H9 (cell line): ENCODE data around the gene PLEKHN1. TPM values are rescaled to one million over a fixed set of nuclear protein-coding genes. Genes with fewer than 3 reads are reported as not detected.
"Not testable (repeated sequence)": the region's sequence is repeated elsewhere in the genome, so short reads cannot be mapped to it uniquely, and the experiment has no call there.

Source experiments
- DNase-seq: peaks from one replicate; pipeline ENCODE4 v3.0.0-alpha.2; 2017
- H2AFZ ChIP-seq: one replicate; pipeline ENCODE4 v1.6.1; 2013; ENCODE audit warnings: mild to moderate bottlenecking, low read length, control low read depth, moderate library complexity
- H2AK5ac ChIP-seq: 2 replicates; pipeline ENCODE4 v1.6.1; 2013; ENCODE audit warnings: low read length, control low read depth, mixed read lengths; ENCODE audit not compliant: insufficient read length
- H2BK120ac ChIP-seq: one replicate; pipeline ENCODE4 v1.6.1; 2013; ENCODE audit warnings: low read depth, mild to moderate bottlenecking, low read length, control low read depth, inconsistent platforms; ENCODE audit not compliant: poor library complexity, severe bottlenecking
- H2BK12ac ChIP-seq: 2 replicates; pipeline ENCODE4 v1.6.1; 2013; ENCODE audit warnings: low read length, control low read depth, mixed read lengths, low read depth; ENCODE audit not compliant: insufficient read length
- H2BK15ac ChIP-seq: 2 replicates; pipeline ENCODE4 v1.6.1; 2013; ENCODE audit warnings: low read depth, low read length, control low read depth
- H2BK20ac ChIP-seq: one replicate; pipeline ENCODE4 v1.6.1; 2013; ENCODE audit warnings: low read depth, mild to moderate bottlenecking, low read length, control low read depth, inconsistent platforms; ENCODE audit not compliant: poor library complexity, severe bottlenecking
- H2BK5ac ChIP-seq: 2 replicates; pipeline ENCODE4 v1.6.1; 2013; ENCODE audit warnings: low read length, control low read depth, mixed read lengths; ENCODE audit not compliant: insufficient read length
- H3K14ac ChIP-seq: 2 replicates; pipeline ENCODE4 v1.6.1; 2013; ENCODE audit warnings: low read length, control low read depth; ENCODE audit not compliant: insufficient read depth
- H3K18ac ChIP-seq: 2 replicates; pipeline ENCODE4 v1.6.1; 2013; ENCODE audit warnings: low read depth, mild to moderate bottlenecking, mixed read lengths, low read length, control low read depth; ENCODE audit not compliant: insufficient read length
- H3K23ac ChIP-seq: 2 replicates; pipeline ENCODE4 v1.6.1; 2013; ENCODE audit warnings: low read length, control low read depth, mixed read lengths, low read depth; ENCODE audit not compliant: insufficient read length
- H3K23me2 ChIP-seq: 2 replicates; pipeline ENCODE4 v1.6.1; 2013; ENCODE audit warnings: low read depth, mild to moderate bottlenecking, mixed read lengths, low read length, control low read depth; ENCODE audit not compliant: insufficient read length, poor library complexity, severe bottlenecking
- H3K27ac ChIP-seq: 2 replicates; pipeline ENCODE4 v1.5.1; 2013; ENCODE audit warnings: low read length, control low read depth, mixed read lengths, low read depth; ENCODE audit not compliant: insufficient read length
- H3K27me3 ChIP-seq: 2 replicates; pipeline ENCODE4 v1.6.1; 2013; ENCODE audit warnings: low read length, control low read depth, inconsistent platforms; ENCODE audit not compliant: insufficient read depth
- H3K4ac ChIP-seq: 2 replicates; pipeline ENCODE4 v1.6.1; 2013; ENCODE audit warnings: low read depth, mild to moderate bottlenecking, control low read depth, inconsistent platforms, low read length, moderate library complexity
- H3K4me1 ChIP-seq: 2 replicates; pipeline ENCODE4 v1.6.1; 2013; ENCODE audit warnings: low read length, control low read depth, inconsistent platforms; ENCODE audit not compliant: insufficient read depth
- H3K4me2 ChIP-seq: 2 replicates; pipeline ENCODE4 v1.6.1; 2013; ENCODE audit warnings: low read length, control low read depth, mixed read lengths; ENCODE audit not compliant: insufficient read length, insufficient read depth
- H3K56ac ChIP-seq: 2 replicates; pipeline ENCODE4 v1.6.1; 2013; ENCODE audit warnings: low read depth, mild to moderate bottlenecking, mixed read lengths, low read length, control low read depth; ENCODE audit not compliant: insufficient read length
- H3K79me1 ChIP-seq: 2 replicates; pipeline ENCODE4 v1.6.1; 2013; ENCODE audit warnings: low read depth, mild to moderate bottlenecking, moderate library complexity, low read length, control low read depth, inconsistent platforms; ENCODE audit not compliant: insufficient read depth, poor library complexity, severe bottlenecking
- H3K79me2 ChIP-seq: 2 replicates; pipeline ENCODE4 v1.6.1; 2013; ENCODE audit warnings: low read length, control low read depth, inconsistent platforms; ENCODE audit not compliant: insufficient read depth
- H3K9ac ChIP-seq: 2 replicates; pipeline ENCODE4 v1.6.1; 2013; ENCODE audit warnings: low read length, control low read depth, mixed read lengths; ENCODE audit not compliant: insufficient read length; ENCODE audit errors: extremely low read depth
- H3K9me3 ChIP-seq: one replicate; pipeline ENCODE4 v1.6.1; 2013; ENCODE audit warnings: low read depth, low read length, inconsistent platforms; ENCODE audit not compliant: control insufficient read depth
- H3T11ph ChIP-seq: one replicate; pipeline ENCODE4 v1.6.1; 2013; ENCODE audit warnings: mild to moderate bottlenecking, low read length, control low read depth, inconsistent platforms
- H4K20me1 ChIP-seq: one replicate; pipeline ENCODE4 v1.6.1; 2013; ENCODE audit not compliant: control insufficient read depth, insufficient read length, insufficient read depth
- H4K5ac ChIP-seq: 2 replicates; pipeline ENCODE4 v1.6.1; 2013; ENCODE audit warnings: low read depth, mild to moderate bottlenecking, mixed read lengths, low read length, control low read depth; ENCODE audit not compliant: insufficient read length
- H4K8ac ChIP-seq: replicated peaks from 2 replicates; pipeline ENCODE4 v1.6.1; 2013; ENCODE audit warnings: low read length, control low read depth, mixed read lengths, low read depth; ENCODE audit not compliant: insufficient read length
- H4K91ac ChIP-seq: 2 replicates; pipeline ENCODE4 v1.6.1; 2013; ENCODE audit warnings: low read depth, mild to moderate bottlenecking, moderate library complexity, mixed read lengths, low read length, control low read depth; ENCODE audit not compliant: insufficient read length
- H3K27ac Mint-ChIP-seq, 3 experiments: 2 replicates in 2 of 3; 3 replicates in 1 of 3; pipeline ENCODE4 v1.8.0; 2020 to 2021; ENCODE audit warnings: mixed read lengths in 3 of 3, mild to moderate bottlenecking in 1 of 3, moderate library complexity in 1 of 3
- H3K27me3 Mint-ChIP-seq: 2 replicates; pipeline ENCODE4 v1.8.0; 2021; ENCODE audit warnings: low read depth, mild to moderate bottlenecking, moderate library complexity, mixed read lengths
- H3K36me3 Mint-ChIP-seq, 3 experiments: 2 replicates in 2 of 3; 3 replicates in 1 of 3; pipeline ENCODE4 v1.8.0; 2020 to 2021; ENCODE audit warnings: low read depth in 3 of 3, mixed read lengths in 3 of 3; ENCODE audit not compliant: insufficient read depth in 1 of 3
- H3K4me1 Mint-ChIP-seq, 2 experiments: 2 replicates each; pipeline ENCODE4 v1.8.0; 2020; ENCODE audit warnings: mixed read lengths in 2 of 2
- H3K4me3 Mint-ChIP-seq, 2 experiments: 2 replicates in 1 of 2; 3 replicates in 1 of 2; pipeline ENCODE4 v1.8.0; 2020 to 2021; ENCODE audit warnings: mild to moderate bottlenecking in 2 of 2, mixed read lengths in 2 of 2, moderate library complexity in 1 of 2
- H3K9me3 Mint-ChIP-seq, 2 experiments: 2 replicates in 1 of 2; 3 replicates in 1 of 2; pipeline ENCODE4 v1.8.0; 2020; ENCODE audit warnings: mild to moderate bottlenecking in 2 of 2, mixed read lengths in 2 of 2, moderate library complexity in 1 of 2
- CTCF ChIP-seq: fragments of 200-600 bp; sonication (generic); conservative IDR thresholded peaks from 3 replicates; pipeline ENCODE4 v1.8.0; 2021; ENCODE audit warnings: antibody characterized with exemption, mild to moderate bottlenecking
- WGBS: extraction: QIAGEN DNeasy Blood & Tissue Kit; methylation state at CpG from one replicate; pipeline ENCODE4 v1.1.7; 2013; ENCODE audit warnings: missing lambda C conversion rate, low lambda C conversion rate, mixed read lengths; ENCODE audit not compliant: insufficient read length; ENCODE audit errors: extremely low coverage; 5-methylcytosine and 5-hydroxymethylcytosine counted together
- total RNA-seq: library from RNA; stranded (reverse); gene quantifications from 2 replicates; pipeline ENCODE4 v1.2.1, GENCODE V29; 2021

PLEKHN1 gene
- total RNA-seq, 1 experiment from 2014 or later: 3.0 TPM

- Histone ChIP-seq H2AFZ (no peak overlapping the region), H2BK12ac (no peak overlapping the region), H3K9ac (no peak overlapping the region)
These were observed 9.8 kb downstream of the PLEKHN1 start for GRCh38 chr1:975896-976683.

GRCh38 chr1:976791-977190 is 10.5 kb downstream of the PLEKHN1 start:
- not testable (repeated sequence) for H2BK5ac ChIP-seq, H2BK20ac ChIP-seq, H3K4me3 Mint-ChIP-seq, H3K56ac ChIP-seq, H3K4me1 Mint-ChIP-seq, H3K79me2 ChIP-seq, H3K4ac ChIP-seq, H3K27me3 ChIP-seq, H3K4me1 ChIP-seq, DNase-seq, H3K9me3 ChIP-seq, H4K20me1 ChIP-seq, H2BK120ac ChIP-seq, H3K9me3 Mint-ChIP-seq, H2BK15ac ChIP-seq, H3K9ac ChIP-seq, H3K27ac Mint-ChIP-seq, H2AK5ac ChIP-seq, H2BK12ac ChIP-seq, H3K79me1 ChIP-seq, H2AFZ ChIP-seq, H3K23ac ChIP-seq, H3K14ac ChIP-seq, H3K27ac ChIP-seq, H4K5ac ChIP-seq, H3K23me2 ChIP-seq, H3K18ac ChIP-seq, H4K91ac ChIP-seq, H4K8ac ChIP-seq, H3K4me2 ChIP-seq, H3K36me3 Mint-ChIP-seq, H3T11ph ChIP-seq
- peaks cover 48% of the 10 kb centered on the region for H3K27me3 Mint-ChIP-seq
- WGBS: no CpG with 5 or more reads among the region's 39 CpGs

More at GRCh38 chr1:975896-976683, 9.8 kb downstream of the PLEKHN1 start:
- H4K91ac ChIP-seq: no peak overlapping the region
- peak; percentile 78 for TF ChIP-seq CTCF
- no peak overlapping the region for H4K5ac ChIP-seq
- H3T11ph ChIP-seq: no peak overlapping the region
- H3K27ac ChIP-seq: no peak overlapping the region
- no peak overlapping the region for H3K27ac Mint-ChIP-seq
- no peak overlapping the region for H2BK20ac ChIP-seq
- no peaks in the 10 kb centered on the region for H3K79me1 ChIP-seq
- peak overlapping the region; percentile 6 for H3K4me2 ChIP-seq
- no peak overlapping the region for H2BK15ac ChIP-seq
- no peak overlapping the region for H3K14ac ChIP-seq
- peak overlapping the region in 1 of 2 experiments; percentile 26; a peak in 2 of 5 replicates for H3K4me3 Mint-ChIP-seq
- H3K9me3 ChIP-seq: no peaks in the 10 kb centered on the region
- no peak overlapping the region for H3K4ac ChIP-seq
- H3K27me3 Mint-ChIP-seq: peaks cover 46% of the 10 kb centered on the region
- H3K56ac ChIP-seq: no peak overlapping the region
- H4K8ac ChIP-seq: no peak overlapping the region
- H3K23me2 ChIP-seq: no peaks in the 10 kb centered on the region
- no peaks in the 10 kb centered on the region for H3K4me1 ChIP-seq
- H3K36me3 Mint-ChIP-seq: peaks cover 0 to 6% (median 4%) of the 10 kb centered on the region in 3 experiments; a peak in 4 of 7 replicates
- WGBS: no CpG with 5 or more reads among the region's 40 CpGs
- H3K23ac ChIP-seq: no peak overlapping the region
- H3K27me3 ChIP-seq: no peaks in the 10 kb centered on the region; the same call in 1 of the 2 replicates
- H3K9me3 Mint-ChIP-seq: peaks cover 4 to 6% of the 10 kb centered on the region in 2 experiments
- no peaks in the 10 kb centered on the region for H3K79me2 ChIP-seq
- no peaks in the 10 kb centered on the region for H4K20me1 ChIP-seq
- peak; percentile 93 for DNase-seq
- H3K4me1 Mint-ChIP-seq: peaks cover 5 to 9% of the 10 kb centered on the region in 2 experiments; a peak in 3 of 4 replicates
- no peak overlapping the region for H2BK120ac ChIP-seq
- H2BK5ac ChIP-seq: no peak overlapping the region
- H3K18ac ChIP-seq: no peak overlapping the region
- no peak overlapping the region for H2AK5ac ChIP-seq
